ENCODE data around the gene PRKD2.
"Not testable (repeated sequence)": the region's sequence is repeated elsewhere in the genome, so short reads cannot be mapped to it uniquely, and the experiment has no call there.

Gene PRKD2

DNA sequence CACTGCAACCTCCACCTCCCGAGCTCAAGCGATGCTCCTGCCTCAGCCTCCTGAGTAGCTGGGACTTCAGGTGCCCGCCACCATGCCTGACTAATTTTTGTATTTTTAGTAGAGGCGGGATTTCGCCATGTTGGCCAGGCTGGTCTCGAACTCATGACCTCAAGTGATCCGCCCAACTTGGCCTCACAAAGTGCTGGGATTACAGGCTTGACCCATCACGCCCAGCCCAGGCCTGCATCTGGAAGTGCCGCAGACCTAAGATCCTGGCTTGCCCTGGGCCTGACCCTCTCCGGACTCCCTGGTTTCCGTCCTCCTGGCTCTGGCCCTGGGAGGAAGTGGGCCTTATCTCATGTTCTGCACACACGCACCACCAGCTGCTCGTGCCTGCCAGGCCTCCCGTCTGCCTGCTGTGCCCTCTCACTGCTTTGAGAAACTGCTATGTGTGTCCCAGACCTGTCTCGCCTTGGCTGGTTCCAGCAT lies 87.3 kb downstream of the PRKD2 start:
- no peak for DNase-seq

DNA sequence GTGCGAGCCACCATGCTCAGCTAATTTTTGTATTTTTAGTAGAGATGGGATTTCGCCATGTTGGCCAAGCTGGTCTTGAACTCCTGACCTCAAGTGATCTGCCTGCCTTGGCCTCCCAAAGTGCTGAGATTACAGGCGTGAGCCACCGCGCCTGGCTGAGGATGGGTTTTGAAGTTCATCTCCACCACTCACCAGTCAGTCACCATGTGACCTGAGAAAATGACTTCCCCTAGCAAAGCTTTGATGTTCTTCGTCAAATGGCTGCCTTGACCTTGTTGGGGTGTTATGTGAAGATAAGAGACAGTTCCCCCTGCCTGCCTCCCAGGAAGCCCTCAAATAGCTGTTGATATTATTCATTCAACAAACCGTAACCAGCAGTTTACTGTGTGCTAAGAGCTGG lies 87.9 kb downstream of the PRKD2 start:
- not testable (repeated sequence) for DNase-seq

DNA sequence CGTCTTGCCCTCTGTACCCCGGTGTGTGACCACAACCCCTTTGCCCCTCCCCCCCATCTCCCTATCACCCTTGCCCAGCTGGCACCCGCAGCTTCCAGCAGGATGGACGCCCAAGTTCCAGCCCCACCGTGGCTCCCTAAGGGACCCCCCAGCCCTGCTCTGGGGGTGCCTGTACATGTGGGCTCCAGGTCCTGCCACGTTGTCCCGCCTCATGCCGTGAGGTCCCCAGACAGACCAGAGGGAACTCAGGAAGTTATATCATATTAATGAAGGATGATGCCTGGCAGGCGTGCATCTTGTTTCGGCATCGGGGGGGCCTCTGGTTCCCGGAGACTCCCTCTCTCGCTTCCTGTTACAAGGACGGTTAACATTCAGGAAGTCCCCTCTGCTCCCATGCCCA lies 90.5 kb downstream of the PRKD2 start:
- DNase-seq = no peak

GRCh38 chr19:46625731-46626130 lies 91.2 kb downstream of the PRKD2 start:
- DNase-seq = no peak

GRCh38 chr19:46624958-46625661 lies 91.8 kb downstream of the PRKD2 start, which contains the start of gene PTGIR:
PTGIR (minus strand) TSS chr19:46625089; CDS start chr19:46624225, 864 bp downstream.
- no peak for DNase-seq

All from CD4-positive, alpha-beta T cell treated with Interleukin-21 for 1 hour (primary cell).